ENCODE results near the gene VWC2L.

The VWC2L gene

DNA sequence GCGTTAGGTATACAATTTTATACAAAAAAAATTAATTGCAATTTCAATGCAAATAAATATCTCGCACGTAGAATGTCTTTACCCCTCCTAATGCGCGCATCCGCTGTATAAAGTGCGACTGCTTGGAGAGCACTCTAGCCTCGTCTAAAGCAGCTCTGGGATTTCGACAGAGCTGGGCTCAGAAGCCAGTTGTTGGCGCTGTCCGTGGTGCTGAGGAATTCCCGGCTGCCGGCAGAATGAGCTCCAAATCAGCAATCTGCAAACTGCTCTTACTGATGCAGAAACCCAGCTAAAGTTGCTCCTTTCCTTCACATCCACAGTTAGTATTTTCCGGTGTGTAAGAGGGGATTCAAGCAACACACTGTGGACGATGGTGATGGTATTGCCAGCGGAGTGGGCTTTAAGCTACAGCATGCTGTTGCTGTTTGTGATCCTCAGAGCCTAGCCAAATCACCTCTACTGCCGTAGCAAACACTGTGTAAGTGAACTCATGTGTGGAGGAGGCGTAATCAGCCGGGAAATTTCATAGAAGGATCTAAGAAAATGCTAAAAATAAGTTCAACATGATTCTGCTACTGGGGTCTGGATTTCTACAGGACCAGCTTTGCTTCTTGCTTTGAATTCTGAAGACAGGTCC is at the start of gene VWC2L:
Gene VWC2L, plus strand, starts transcription at position 137 of the 637 bp plus-strand sequence. CDS start 3,140 bp downstream, outside the sequence.
- peak; percentile 7 to 55 for DNase-seq

DNA sequence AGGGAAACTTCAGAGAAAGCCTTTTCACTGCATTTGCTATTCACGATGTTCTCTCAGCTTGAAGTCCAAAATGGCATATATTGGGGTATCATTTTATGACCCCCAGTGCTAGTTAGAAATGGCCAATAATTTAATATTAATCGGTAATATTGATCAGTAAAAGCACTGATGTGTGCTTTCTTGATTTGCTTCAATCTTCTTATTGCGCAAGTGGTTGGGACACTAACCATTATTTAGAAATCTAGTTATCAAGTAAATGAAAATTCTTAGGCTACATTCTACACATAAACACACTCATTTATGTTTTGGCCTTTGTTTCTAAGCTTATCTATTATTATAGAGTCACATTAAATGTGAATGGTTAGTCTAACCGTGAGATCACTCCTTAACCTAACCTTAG is 49.7 kb upstream of the VWC2L start:
- no peak for DNase-seq

DNA sequence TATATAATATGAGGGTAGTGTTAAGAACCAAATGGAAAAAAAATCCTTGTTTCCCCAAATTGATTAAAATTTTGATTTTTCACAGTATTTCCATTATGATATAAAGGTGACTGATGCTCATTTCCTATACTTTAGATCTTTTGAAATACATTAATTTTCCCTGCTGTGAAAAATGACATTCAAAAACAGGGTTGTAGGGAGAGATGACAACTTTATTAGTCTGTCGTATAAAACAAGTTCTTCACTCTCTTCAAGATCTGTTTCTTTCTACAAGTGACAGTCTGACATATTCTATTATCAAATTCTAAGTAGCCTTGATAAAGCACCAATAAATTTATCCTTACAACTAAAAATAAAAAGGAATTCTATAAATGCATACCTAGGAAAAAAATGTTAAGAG is 45.3 kb upstream of the VWC2L start:
- no peak for DNase-seq

DNA sequence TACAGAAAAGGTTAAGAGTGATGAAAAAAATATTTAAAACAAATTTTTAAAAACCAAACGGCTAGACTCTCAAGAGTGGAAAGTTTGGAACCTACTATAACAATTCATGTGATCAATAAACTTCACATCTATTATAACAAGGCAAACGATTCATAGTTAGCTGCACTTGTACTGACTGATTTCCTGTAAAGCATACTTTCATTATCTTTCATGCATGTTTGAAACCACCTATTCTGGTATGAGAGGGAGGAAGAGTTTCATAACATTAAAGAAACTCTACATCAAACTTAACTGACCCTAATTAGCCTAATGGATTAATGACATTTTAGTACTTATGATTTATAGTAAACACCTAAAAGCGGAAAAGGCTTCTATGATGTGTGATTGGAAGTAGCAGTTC is 43.7 kb upstream of the VWC2L start:
- DNase-seq, result no peak

DNA sequence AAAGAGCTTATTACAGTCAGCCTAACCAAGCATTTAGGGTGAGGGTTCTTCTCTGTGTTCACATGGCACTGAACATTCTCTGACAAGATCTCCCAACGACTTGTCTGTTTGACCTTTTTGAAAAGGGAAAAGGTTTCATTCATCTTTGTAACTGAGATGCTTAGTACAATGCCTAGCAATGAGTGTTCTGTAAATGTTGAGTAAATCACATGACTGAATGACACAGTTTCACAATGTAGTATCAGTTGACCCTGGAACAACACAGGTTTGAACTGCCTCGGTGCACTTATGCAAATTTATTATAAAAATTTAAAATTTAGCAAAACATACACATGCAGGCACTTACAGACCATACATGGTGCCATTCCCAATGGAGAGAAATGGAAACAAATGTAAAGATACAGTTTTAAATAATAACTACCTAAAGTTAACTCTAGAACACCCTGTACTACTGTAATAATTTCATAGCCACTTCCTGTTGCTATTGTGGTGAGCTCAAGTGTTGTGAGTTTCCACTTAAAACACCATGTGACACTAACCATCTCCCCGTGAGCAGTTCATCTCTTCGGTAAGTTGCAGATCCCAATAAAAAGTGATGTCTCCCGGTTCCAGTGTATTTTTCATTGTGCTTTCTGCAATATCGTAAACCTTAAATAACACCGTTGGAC is 34.1 kb upstream of the VWC2L start:
- no peak for DNase-seq

DNA sequence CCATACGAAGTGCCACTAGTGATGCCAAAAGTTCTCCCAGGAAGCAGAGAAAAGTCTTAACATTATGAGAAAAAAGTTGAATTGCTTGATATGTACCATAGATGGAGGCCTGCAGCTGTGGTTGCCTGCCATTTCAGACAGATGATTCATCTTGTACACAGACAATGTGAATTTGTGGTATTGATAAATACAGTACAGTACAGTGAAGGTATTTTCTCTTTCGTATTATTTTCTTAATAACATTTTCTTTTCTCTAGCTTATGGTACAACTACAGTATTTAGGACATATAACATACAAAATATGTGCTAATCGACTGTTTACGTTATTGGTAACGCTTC is 33.6 kb upstream of the VWC2L start:
- DNase-seq, result no peak

DNA sequence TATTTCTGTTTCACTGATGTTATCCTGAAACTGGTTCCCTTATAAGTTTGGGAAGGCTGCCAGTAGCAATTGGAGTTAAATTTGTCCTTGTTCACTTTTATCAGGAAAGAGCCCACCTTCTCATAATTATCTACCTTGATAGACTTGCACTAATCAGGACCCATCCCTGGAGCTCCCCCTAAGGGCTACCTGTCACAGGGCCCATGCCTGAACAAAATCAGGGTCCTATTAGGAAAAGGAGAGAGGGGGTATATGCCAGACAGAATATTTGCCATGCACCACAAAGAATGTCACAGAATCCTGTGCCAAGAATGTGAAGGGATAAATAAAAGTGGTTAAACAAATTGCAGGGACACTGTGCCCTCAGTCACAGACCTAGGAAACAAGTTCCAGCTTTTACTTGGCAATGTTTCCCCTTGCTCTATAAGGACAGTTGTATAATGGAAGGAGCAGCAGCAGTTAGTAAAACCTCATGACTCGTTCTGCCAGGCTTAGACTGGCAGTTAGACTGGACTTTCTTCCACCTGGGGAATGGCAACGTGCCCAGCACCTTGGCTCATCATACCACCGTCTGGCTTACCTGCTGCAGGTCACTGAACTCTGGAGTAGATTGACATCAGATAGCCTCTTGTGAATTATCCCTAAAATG is 32.3 kb upstream of the VWC2L start:
- no peak for DNase-seq

DNA sequence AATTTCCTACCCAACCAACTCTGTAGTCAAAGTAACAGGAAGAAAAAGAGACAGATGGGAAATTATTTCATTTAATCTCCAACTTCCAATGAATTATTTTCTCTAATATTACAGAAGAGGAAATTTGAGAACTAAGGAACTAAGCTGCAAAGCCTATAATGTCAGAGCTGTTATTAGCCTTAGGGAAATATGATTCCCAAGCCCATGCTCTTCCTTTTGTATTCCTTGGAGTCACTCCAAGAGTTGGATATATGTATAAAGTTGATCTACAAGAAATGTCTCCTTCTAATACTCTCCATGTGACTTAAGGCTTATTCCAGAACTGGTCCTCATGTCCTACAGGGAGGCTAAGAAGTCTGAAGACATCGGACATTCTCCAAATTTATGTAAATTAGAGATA is 31.6 kb upstream of the VWC2L start:
- DNase-seq, result no peak

DNA sequence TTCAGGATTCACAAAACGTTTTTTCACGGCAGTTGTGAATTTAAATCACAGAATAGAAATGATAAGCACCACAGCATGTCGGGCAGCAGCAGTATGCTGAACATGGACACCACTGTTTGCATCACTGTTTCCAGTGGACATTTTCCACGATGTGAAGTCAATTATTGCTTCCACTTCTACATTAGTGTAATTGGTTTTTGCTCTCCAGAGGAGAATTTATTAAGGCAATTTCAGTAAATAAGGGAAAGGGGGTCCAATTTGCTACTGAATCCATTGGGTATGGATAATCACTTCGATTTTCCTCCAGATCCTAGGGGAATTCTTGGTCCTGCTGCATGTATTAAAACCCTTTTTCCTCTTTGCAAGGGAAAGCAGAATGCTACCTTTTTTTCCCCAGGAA is 30.2 kb upstream of the VWC2L start:
- no peak for DNase-seq

DNA sequence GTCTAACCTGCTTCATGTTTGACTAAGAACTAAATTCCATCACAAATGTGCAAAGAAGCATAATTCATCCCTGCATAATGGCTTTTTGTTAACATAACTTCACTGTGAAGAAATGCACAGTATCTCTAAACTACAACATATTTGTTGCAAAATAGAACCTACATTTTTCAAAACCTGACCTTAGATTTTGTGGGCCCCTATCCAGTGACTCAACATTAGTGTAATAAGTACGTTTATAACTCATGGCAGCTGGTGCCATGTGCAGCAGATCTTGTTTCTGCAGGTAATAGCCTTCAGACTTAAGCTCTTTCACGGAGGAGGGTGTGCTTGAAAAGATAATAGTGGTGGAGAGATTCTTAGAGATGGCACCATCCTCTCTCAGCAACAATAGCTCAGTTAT is 28.6 kb upstream of the VWC2L start:
- no peak for DNase-seq

DNA sequence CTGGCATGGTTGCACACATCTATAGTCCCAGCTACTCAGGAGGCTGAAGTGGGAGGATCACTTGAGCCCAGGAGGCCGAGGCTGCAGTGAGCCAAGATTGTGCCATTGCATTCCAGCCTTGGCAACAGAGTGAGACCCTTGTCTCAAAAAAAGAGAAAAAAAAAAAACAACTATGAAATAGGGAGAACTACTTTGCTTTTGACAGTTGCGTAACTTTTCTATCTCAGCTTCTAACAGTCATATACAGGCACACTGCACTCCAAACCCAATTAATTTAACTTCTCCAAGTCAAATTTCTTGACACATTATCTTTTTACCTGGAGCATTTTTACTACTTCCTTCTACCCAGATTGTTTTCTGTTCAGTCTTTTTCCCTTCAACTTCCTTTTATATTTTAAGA is 24.1 kb upstream of the VWC2L start:
- DNase-seq, result no peak

DNA sequence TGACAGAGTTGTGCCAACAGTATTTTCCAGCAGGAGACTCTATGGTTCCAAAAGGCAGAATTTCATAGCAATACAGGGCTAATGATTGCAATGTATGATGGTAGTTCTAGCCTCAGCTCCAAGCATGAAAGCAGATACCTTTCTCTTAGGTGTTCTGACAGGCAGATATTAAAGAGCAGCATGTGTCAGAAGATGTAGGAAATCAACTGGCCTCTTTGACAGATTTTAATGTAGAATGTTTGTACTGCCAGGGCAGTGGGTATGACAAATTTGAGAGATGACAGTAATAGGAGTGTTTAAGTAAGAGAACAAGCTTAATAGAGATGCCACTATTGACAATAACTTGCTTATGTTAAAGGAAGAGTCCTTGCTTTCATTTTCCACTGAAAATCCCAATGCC is 21.5 kb upstream of the VWC2L start:
- DNase-seq, result no peak

DNA sequence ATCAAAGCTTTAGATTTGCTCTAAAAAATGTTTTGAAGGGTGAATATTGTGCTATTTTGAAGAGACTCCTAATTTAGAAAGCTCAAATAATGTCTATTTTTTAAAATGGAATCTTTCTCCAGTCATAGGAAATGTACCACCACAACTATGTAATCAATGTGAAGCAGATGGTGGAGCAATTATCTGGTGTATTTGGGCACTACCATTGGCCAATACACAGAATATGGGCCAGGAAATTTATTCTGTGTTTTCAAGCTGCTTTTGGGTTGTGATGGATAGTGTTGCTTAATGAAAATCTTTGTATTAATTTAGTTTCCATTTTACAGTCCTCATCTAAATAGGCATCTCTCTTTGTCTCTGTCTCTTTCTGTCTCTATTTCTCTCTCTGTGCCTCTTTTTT is 17.1 kb upstream of the VWC2L start:
- DNase-seq, result no peak

DNA sequence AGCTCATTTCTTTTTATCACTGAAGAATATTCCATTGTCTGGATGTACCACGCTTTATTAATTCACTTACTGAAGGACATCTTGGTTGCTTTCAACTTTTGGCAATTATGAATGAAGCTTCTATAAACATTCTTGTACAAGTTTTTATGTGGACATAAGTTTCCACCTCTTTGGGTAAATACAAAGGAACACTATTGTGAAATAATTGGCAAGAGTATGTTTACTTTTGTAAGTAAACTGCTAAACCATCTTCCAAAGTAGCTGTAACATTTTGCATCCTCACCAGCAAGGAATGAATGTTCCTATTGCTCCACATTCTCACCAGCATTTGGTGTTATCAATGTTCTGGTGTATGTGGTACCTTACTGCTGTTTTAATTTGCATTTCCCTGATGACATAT is 15.8 kb upstream of the VWC2L start:
- no peak for DNase-seq

DNA sequence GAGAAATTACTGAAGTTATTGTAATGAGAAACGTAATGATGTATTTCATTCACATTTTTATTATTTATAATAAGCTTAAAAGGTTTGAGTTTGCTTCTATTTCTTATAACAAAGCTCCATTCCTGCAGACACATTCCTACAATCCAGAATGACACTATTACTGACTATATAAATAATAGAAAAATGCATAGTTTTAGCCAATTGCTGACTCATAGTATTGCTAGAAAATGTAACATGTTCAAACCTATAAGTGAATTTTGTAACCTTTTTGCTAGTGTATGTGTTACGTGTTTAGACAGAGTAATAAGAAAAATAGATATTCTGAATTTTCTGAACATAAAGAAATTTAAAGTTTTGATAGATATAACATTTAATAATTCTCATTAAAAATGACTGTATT is 9.3 kb upstream of the VWC2L start:
- no peak for DNase-seq

DNA sequence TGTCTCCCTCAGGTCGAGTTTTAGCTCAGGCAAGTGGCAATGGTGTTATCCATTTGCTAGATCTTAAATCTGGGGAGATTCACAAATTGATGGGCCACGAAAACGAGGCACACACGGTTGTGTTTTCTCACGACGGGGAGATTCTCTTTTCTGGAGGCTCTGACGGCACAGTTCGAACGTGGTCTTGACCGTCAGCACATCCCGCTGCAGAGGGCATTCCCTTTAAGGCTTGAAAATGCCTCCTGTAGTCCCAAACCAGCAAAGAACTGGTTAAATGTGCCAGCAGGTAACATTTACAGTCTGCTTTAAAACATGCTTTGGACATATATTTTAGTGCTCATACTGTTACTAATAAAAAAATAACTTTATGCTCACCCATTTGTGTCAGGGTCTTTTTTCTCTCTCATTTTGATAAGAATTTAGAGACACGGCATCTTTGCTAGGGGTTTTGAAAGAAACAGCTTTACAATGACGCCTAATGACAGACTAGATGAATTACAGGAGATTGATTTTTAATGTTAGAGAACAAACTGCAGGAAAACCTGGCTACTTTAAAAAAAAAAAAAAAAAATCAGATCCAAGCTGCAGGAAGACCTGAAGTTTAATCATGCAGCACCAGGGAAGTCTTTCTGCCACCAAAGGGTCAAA is 602 bp upstream of the VWC2L start:
- no peak for DNase-seq

DNA sequence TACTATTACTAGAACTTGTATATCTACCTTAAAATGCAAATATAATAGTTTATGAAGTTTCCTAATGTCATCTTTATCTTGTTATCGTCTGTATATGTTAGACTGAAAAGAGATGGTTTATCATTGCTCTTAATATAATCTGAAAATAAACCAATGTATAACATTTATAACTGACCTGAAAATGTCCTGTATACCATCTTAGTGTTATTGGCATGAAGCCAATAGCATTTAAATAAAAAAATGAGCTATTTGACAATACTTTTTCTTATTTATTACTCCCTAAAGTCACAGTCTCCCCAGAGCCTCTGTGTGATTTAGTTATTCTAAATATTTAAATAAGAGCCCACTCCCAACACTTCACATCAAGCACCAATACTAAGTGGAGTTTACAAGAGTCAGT is 1.8 kb downstream of the VWC2L start:
- DNase-seq, result no peak

DNA sequence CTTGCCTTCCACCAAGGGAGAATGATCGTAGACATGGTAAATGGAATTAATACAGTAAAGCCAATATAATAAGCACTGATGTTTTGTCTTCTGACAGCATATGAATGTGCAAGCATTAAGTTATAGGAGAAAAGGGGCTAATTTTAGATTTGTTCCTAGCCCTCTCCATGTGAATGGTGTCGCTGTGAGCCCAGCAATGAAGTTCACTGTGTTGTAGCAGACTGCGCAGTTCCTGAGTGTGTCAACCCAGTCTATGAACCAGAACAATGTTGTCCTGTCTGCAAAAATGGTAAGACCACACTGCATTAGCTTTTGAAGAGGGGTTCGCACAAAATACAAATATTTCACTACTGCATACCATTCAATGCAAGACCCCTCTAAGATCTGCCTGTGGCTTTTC is 25.6 kb downstream of the VWC2L start:
- DNase-seq, result no peak

DNA sequence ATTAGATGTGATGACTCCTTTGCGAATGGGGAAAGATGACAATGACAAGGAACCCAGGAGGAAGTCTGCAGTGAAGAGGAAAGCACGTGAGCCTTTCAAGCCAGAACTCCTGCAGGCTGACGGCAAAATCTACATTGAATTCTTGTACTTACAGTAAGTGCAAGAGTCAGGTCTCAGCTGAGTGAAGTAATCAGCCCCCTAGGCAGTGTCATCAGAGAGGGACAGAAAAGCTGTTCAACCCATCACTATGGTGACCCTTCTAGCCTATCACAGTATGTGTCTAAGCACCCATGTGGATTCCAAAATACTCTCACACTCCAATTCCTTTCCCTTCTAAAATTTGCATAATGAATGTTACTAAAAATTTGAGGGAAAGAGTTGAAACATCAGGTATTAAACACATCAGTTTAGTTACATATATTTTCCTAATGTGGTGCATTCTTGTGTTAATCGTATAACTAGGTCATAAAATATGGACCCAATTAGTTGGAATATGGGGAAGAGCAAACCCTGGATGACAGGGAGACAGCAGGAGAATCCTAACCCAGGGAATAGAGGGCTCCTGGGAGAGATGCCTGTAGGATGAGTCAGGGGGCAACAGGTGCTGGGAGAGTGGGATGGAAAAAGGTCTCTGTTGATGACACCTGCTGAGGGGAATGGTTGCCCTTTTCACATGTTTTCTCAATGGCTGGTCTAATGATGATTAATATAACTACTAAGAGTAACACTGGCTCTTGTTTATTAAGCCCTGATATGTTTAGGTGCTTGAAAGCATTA is 39.5 kb downstream of the VWC2L start:
- no peak for DNase-seq

DNA sequence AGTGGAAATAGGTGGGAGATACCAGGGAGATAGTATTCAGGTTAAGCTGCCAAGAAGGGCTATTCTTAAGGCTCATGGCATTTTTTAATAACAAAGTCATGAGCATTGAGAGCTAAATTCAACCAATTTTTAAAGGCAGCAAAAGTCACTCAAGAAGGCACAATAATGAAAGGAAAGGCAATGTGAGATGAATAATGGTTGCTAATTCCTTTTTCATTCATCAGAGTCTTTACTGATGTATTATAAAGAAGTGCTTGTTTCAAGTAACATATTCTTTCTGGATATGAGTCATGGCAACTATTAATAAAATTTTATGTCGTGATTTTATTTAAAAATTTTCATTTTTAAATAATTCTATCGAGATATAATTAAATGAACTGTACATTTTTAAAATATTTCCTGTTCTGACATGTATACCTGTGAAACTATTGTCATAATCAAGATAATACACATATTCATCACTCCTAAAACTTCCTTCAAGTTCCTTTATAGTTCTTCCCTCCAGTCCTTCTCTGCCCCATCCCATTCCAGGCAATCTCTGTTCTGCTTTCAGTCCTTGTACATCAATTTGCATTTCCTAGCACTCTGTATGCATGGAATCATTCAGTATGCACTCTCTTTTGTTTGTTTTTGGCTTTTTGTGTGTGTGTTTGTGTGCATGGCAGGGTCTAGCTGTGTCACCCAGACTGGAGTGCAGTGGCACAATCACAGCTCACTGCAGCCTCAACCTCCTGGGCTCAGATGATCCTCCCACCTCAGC is 40.8 kb downstream of the VWC2L start:
- no peak for DNase-seq

DNA sequence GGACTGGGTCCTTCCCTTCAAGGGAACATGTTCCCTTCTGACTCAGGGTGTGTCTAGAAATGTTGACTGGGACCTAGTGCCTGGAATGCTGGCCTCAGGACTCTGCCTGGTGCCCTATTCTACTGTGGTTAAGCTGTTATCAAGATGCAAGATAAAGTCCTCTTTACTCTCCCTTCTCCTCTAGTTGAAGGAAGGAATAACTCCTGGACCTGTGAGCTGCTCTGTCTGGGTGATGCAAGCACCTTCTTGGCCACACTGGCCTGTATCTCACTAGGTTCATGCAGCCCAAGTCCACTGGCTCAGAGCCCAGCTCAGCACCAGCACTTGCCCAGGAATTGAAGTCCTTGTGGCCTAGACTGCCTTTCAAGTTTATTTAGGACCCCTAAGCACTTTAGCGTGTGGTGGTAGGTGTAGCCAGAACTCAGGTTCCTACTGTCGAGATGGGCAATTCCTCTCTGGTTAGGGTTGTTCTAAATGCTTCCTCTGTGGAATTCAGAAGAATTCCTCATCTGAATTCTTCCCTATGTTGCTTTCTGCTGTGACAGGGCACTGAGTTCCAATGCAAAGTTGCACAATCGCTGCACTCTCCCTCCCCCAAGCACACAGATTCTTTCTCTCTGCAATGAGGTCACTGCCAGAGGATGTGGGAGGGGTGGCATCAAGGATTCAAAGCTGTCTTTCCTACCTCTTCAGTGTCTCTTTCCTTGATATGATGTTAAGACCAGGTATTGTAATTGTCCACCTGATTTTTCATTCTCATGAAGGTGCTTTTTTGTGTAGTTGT is 54.7 kb downstream of the VWC2L start:
- no peak for DNase-seq

DNA sequence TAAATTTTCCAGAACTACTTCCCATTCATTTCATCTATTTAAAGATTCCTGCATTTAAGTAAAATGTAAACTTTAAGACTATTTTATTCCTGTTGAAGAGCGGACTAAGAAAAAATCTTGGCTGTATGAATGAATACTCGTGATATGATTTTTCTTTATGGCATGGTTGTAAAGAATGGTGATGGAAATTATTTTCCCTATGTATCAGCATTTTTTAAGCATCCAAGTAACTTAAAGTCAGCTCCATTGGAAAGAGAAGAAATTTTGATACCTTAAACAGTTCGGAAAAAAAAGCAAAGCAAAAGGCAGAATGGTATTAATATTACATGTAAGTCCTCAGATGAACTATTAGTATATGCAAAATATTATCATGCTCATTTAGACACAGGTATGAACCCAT is 58.9 kb downstream of the VWC2L start:
- DNase-seq, result no peak
